Aorta (tissue), 5 donors: ENCODE measurements around the gene PI4K2B. TPM values are rescaled to one million over a fixed set of nuclear protein-coding genes. Genes with fewer than 3 reads are reported as not detected.
"Not testable (repeated sequence)": the region's sequence is repeated elsewhere in the genome, so short reads cannot be mapped to it uniquely, and the experiment has no call there.

ENCODE experiments used
- ATAC-seq: fragments of 200-7000 bp; cut with Tn5 transposase; one replicate; pipeline ENCODE4 v1.9.1; 2022; ENCODE audit warnings: moderate library complexity; ENCODE audit not compliant: low FRiP score
- DNase-seq, 2 donors: peaks; one replicate each; pipeline ENCODE4 v3.0.0-alpha.2; 2020
- H3K27ac ChIP-seq, 2 donors: one replicate each; pipeline ENCODE4 v1.5.1; 2013; ENCODE audit warnings: low read length in 2 of 2, mild to moderate bottlenecking in 2 of 2, moderate library complexity in 2 of 2, control low read depth in 1 of 2, inconsistent platforms in 1 of 2, low read depth in 1 of 2
- H3K27me3 ChIP-seq, 2 donors: one replicate each; pipeline ENCODE4 v1.6.1; 2013; ENCODE audit warnings: control low read depth in 1 of 2, low read length in 1 of 2, mild to moderate bottlenecking in 1 of 2, moderate library complexity in 1 of 2; ENCODE audit not compliant: insufficient read depth in 2 of 2, control insufficient read depth in 1 of 2
- H3K36me3 ChIP-seq, 2 donors: one replicate each; pipeline ENCODE4 v1.6.1; 2013; ENCODE audit warnings: control low read depth in 1 of 2, low read length in 1 of 2, mild to moderate bottlenecking in 1 of 2; ENCODE audit not compliant: insufficient read depth in 2 of 2, control insufficient read depth in 1 of 2
- H3K4me1 ChIP-seq, 2 donors: one replicate each; pipeline ENCODE4 v1.6.1; 2013; ENCODE audit warnings: low read length in 2 of 2, control low read depth in 1 of 2, mild to moderate bottlenecking in 1 of 2, moderate library complexity in 1 of 2; ENCODE audit not compliant: insufficient read depth in 2 of 2, control insufficient read depth in 1 of 2
- H3K4me3 ChIP-seq, 2 donors: one replicate each; pipeline ENCODE4 v1.5.1; 2013; ENCODE audit warnings: low read length in 2 of 2, control low read depth in 1 of 2, mild to moderate bottlenecking in 1 of 2
- H3K9me3 ChIP-seq: one replicate; pipeline ENCODE4 v1.6.1; 2013; ENCODE audit warnings: mild to moderate bottlenecking, low read length; ENCODE audit not compliant: control insufficient read depth
- WGBS, 2 donors: extraction: QIAGEN DNeasy Blood & Tissue Kit; methylation state at CpG; one replicate each; pipeline ENCODE4 v1.1.7; 2013; 5-methylcytosine and 5-hydroxymethylcytosine counted together
- intact Hi-C, 2 donors: fragments of 100-400 bp; cut with DNase I; formaldehyde crosslinking; loops; one replicate each; pipeline versions ENCODE4 v1.14.2 to v1.15.0; 2022
- polyA plus RNA-seq, 2 donors: library from polyadenylated mRNA; stranded (reverse); fragments of 200-250 nt; gene quantifications; one replicate each; pipeline ENCODE4 v1.2.3, GENCODE V29; 2013
- total RNA-seq, 2 donors: library from RNA; stranded (reverse); fragmentation: NEBNext Ultra II Directional; extraction: Animal tissue kit (Norgen Biotek cat#: 25700); gene quantifications; one replicate each; pipeline ENCODE4 v1.2.1, GENCODE V29; 2021
- donor health status: healthy with polysubstance abuse.
- donor health status: Bipolar disorder and iron deficiency.
- donor health status: DM: no; HTN: no; CAD: no.
- donor health status: DM: no; HTN: no; CAD: no.
- donor health status: DM: yes; HTN: yes; CAD: no.

Gene PI4K2B
- total and polyA plus RNA-seq, 4 donors = 6.2 to 20.3 (median 12.7) TPM

- DNase-seq, H3K9me3 ChIP-seq, H3K36me3 ChIP-seq, H3K27ac ChIP-seq, ATAC-seq, H3K4me3 ChIP-seq, intact Hi-C loops, H3K4me1 ChIP-seq, H3K27me3 ChIP-seq: not testable (repeated sequence)
- WGBS, 2 donors = 98% methylated on average over 18 to 25 of the region's 25 CpGs
These were observed 15.7 kb downstream of the PI4K2B start for GRCh38 chr4:25249494-25249893.

- H3K27ac ChIP-seq = no peak overlapping the region
- DNase-seq = no peak
- intact Hi-C loops = no loop called here
- no peak for ATAC-seq
- H3K36me3 ChIP-seq = peaks cover 0 to 4% of the 10 kb centered on the region in 2 donors
- H3K27me3 ChIP-seq = no peaks in the 10 kb centered on the region
- H3K4me3 ChIP-seq = no peak overlapping the region
- H3K4me1 ChIP-seq = no peaks in the 10 kb centered on the region
- H3K9me3 ChIP-seq = no peaks in the 10 kb centered on the region
- 80 to 89% methylated on average over 9 of the region's 9 CpGs for WGBS, 2 donors
These were observed 18.6 kb downstream of the PI4K2B start for GRCh38 chr4:25252230-25253070.

GRCh38 chr4:25253071-25253445, 19.2 kb downstream of the PI4K2B start:
- intact Hi-C loops = no loop called here
- Histone ChIP-seq H3K27ac (no peak overlapping the region), H3K9me3 (no peaks in the 10 kb centered on the region), H3K4me1 (no peaks in the 10 kb centered on the region), H3K36me3 (peaks cover 0 to 4% of the 10 kb centered on the region in 2 donors), H3K4me3 (no peak overlapping the region), H3K27me3 (no peaks in the 10 kb centered on the region)
- WGBS, 2 donors = 2% methylated on average over 2 of the region's 2 CpGs
- no peak for ATAC-seq
- no peak for DNase-seq

- H3K27ac ChIP-seq, H3K36me3 ChIP-seq, H3K4me1 ChIP-seq, DNase-seq, H3K4me3 ChIP-seq, H3K9me3 ChIP-seq, H3K27me3 ChIP-seq, intact Hi-C loops, ATAC-seq: not testable (repeated sequence)
- WGBS, 2 donors = 89 to 96% methylated on average over 12 of the region's 12 CpGs
These were observed 20.0 kb downstream of the PI4K2B start for GRCh38 chr4:25253786-25254185.

- no peak overlapping the region for H3K4me3 ChIP-seq
- DNase-seq = no peak
- ATAC-seq = no peak
- no peaks in the 10 kb centered on the region for H3K9me3 ChIP-seq
- peaks cover 0 to 4% of the 10 kb centered on the region in 2 donors for H3K36me3 ChIP-seq
- intact Hi-C loops = no loop called here
- no peak overlapping the region for H3K27ac ChIP-seq
- H3K4me1 ChIP-seq = no peaks in the 10 kb centered on the region
- H3K27me3 ChIP-seq = no peaks in the 10 kb centered on the region
- 97% methylated on average over 2 of the region's 2 CpGs for WGBS, 2 donors
These were observed 25.2 kb downstream of the PI4K2B start for GRCh38 chr4:25258980-25259578.

GRCh38 chr4:25271866-25272265, 38.0 kb downstream of the PI4K2B start:
- intact Hi-C loops = no loop called here
- Histone ChIP-seq H3K27me3 (no peaks in the 10 kb centered on the region), H3K36me3 (peaks cover 0 to 3% of the 10 kb centered on the region in 2 donors), H3K9me3 (no peaks in the 10 kb centered on the region), H3K4me1 (no peaks in the 10 kb centered on the region), H3K27ac (no peak overlapping the region), H3K4me3 (no peak overlapping the region)
- DNase-seq (no peak), ATAC-seq (no peak)
- WGBS, 2 donors = 93 to 97% methylated on average over 3 of the region's 3 CpGs

GRCh38 chr4:25280210-25280609, 46.4 kb downstream of the PI4K2B start:
- intact Hi-C loops = no loop called here

GRCh38 chr4:25283948-25284347, 50.1 kb downstream of the PI4K2B start:
- ATAC-seq = no peak
- Histone ChIP-seq H3K4me1 (no peaks in the 10 kb centered on the region), H3K4me3 (no peak overlapping the region), H3K27me3 (no peaks in the 10 kb centered on the region), H3K9me3 (no peaks in the 10 kb centered on the region), H3K36me3 (peaks cover 0 to 2% of the 10 kb centered on the region in 2 donors), H3K27ac (no peak overlapping the region)
- 63 to 69% methylated on average over 3 of the region's 3 CpGs for WGBS, 2 donors
- intact Hi-C loops = no loop called here
- no peak for DNase-seq

More at GRCh38 chr4:25280210-25280609, 46.4 kb downstream of the PI4K2B start:
- no peaks in the 10 kb centered on the region for H3K9me3 ChIP-seq
- H3K27ac ChIP-seq = no peak overlapping the region
- H3K4me3 ChIP-seq = no peak overlapping the region
- WGBS, 2 donors = 82 to 84% methylated on average over 4 of the region's 4 CpGs
- no peaks in the 10 kb centered on the region for H3K27me3 ChIP-seq
- H3K36me3 ChIP-seq = peaks cover 0 to 2% of the 10 kb centered on the region in 2 donors
- ATAC-seq (no peak), DNase-seq (no peak)
- H3K4me1 ChIP-seq = no peaks in the 10 kb centered on the region

- no peak for ATAC-seq
- H3K27me3 ChIP-seq = no peaks in the 10 kb centered on the region
- intact Hi-C loops = no loop called here
- no peaks in the 10 kb centered on the region for H3K4me1 ChIP-seq
- peaks cover 0 to 2% of the 10 kb centered on the region in 2 donors for H3K36me3 ChIP-seq
- no peak for DNase-seq
- H3K4me3 ChIP-seq = no peak overlapping the region
- H3K9me3 ChIP-seq = no peaks in the 10 kb centered on the region
- WGBS, 2 donors = 53 to 87% methylated on average over 3 of the region's 3 CpGs
- H3K27ac ChIP-seq = no peak overlapping the region
These were observed 50.6 kb downstream of the PI4K2B start for GRCh38 chr4:25284466-25284865.
